ENCODE results near the gene SCGB1C1.
"Not testable (repeated sequence)": the region's sequence is repeated elsewhere in the genome, so short reads cannot be mapped to it uniquely, and the experiment has no call there.

The SCGB1C1 gene

GRCh38 chr11:192674-193128 lies at the start of gene SCGB1C1:
SCGB1C1 (plus strand) TSS chr11:193078; CDS start chr11:193100, 22 bp downstream.
- H3K27ac Mint-ChIP-seq; H3K4me1 Mint-ChIP-seq (ENCODE audit: low read depth); H3K9me3 Mint-ChIP-seq; intact Hi-C loops (cut with micrococcal nuclease); H3K36me3 Mint-ChIP-seq (ENCODE audit: low read depth); H3K4me3 Mint-ChIP-seq: not testable (repeated sequence)
- peaks cover 17% of the 10 kb centered on the region for H3K27me3 Mint-ChIP-seq

DNA sequence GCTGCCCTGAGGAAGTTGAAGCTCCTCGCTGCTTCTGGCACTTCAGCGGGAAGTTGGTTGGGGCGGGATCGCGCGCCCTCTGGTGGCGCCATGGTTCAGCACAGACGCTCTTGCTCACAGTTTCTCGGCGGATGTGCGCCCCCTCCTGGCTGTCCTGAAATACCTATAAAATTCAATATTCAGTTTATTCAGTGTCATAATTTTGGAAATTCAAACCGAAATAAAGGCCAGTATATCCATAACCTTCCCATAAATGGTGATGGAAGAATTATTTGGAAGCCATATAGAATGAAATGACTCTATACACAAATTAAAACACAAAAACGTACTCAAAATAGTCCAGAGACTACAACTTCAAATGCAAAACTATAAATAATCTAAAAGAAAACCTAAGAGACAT lies 12.6 kb upstream of the SCGB1C1 start:
- H3K4me1 Mint-ChIP-seq (ENCODE audit: low read depth); H3K27ac Mint-ChIP-seq; H3K27me3 Mint-ChIP-seq; H3K9me3 Mint-ChIP-seq; intact Hi-C loops (cut with micrococcal nuclease); H3K36me3 Mint-ChIP-seq (ENCODE audit: low read depth); H3K4me3 Mint-ChIP-seq: not testable (repeated sequence)

DNA sequence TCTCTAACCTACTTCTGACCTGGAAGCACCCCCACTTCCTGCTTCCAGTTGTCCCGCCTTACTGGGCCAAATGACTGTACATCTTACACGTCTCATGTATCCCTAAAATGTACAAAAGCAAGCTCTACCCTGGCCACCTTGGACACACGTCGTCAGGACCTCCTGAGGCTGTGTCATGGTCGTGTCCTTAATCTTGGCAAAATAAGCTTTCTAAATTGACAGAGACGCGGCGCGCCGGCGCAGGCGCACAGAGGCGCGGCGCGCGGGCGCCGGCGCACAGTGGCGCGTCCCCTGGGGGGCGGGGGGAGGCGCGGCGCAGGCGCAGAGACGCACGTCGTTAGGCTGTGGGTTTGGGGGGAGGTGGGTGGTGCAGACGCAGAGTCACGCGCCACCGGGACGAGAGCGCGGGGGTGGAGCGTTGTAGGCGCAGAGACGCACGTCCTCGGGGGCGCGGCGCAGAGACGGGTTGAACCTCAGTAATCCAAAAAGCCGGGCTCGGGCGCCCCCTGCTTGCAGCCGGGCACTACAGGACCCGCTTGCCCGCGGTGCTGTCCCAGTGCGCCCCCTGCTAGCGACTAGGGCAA lies 3.6 kb upstream of the SCGB1C1 start:
- H3K27ac Mint-ChIP-seq; H3K36me3 Mint-ChIP-seq (ENCODE audit: low read depth); intact Hi-C loops (cut with micrococcal nuclease); H3K9me3 Mint-ChIP-seq; H3K4me1 Mint-ChIP-seq (ENCODE audit: low read depth); H3K27me3 Mint-ChIP-seq; H3K4me3 Mint-ChIP-seq: not testable (repeated sequence)

DNA sequence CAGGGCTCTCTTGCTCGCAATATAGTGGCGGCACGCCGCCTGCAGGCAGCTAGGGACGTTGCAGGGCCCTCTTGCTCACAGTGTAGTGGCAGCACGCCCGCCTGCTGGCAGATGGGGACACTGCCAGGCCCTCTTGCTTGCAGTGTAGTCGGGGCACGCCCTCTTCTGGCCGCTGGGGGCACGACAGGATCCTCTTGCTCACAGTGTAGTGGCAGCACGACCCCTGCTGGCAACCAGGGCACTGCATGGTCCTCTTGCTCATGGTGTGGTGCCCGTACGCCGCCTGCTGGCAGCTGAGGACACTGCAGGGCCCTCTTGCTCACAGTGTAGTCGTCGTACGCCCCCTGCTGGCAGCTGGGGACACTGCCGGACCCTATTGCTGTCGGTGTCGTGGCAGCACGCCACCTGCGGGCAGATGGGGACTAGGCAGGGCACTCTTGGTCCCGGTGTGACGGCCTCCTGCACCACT lies 3.0 kb upstream of the SCGB1C1 start:
- peaks cover 11% of the 10 kb centered on the region for H3K27me3 Mint-ChIP-seq
- H3K27ac Mint-ChIP-seq; intact Hi-C loops (cut with micrococcal nuclease); H3K4me1 Mint-ChIP-seq (ENCODE audit: low read depth); H3K36me3 Mint-ChIP-seq (ENCODE audit: low read depth); H3K4me3 Mint-ChIP-seq; H3K9me3 Mint-ChIP-seq: not testable (repeated sequence)

- H3K27ac Mint-ChIP-seq; H3K4me1 Mint-ChIP-seq (ENCODE audit: low read depth); intact Hi-C loops (cut with micrococcal nuclease); H3K9me3 Mint-ChIP-seq; H3K36me3 Mint-ChIP-seq (ENCODE audit: low read depth); H3K4me3 Mint-ChIP-seq: not testable (repeated sequence)
- peaks cover 11% of the 10 kb centered on the region for H3K27me3 Mint-ChIP-seq
These were observed 2.3 kb upstream of the SCGB1C1 start for GRCh38 chr11:190546-190945.

DNA sequence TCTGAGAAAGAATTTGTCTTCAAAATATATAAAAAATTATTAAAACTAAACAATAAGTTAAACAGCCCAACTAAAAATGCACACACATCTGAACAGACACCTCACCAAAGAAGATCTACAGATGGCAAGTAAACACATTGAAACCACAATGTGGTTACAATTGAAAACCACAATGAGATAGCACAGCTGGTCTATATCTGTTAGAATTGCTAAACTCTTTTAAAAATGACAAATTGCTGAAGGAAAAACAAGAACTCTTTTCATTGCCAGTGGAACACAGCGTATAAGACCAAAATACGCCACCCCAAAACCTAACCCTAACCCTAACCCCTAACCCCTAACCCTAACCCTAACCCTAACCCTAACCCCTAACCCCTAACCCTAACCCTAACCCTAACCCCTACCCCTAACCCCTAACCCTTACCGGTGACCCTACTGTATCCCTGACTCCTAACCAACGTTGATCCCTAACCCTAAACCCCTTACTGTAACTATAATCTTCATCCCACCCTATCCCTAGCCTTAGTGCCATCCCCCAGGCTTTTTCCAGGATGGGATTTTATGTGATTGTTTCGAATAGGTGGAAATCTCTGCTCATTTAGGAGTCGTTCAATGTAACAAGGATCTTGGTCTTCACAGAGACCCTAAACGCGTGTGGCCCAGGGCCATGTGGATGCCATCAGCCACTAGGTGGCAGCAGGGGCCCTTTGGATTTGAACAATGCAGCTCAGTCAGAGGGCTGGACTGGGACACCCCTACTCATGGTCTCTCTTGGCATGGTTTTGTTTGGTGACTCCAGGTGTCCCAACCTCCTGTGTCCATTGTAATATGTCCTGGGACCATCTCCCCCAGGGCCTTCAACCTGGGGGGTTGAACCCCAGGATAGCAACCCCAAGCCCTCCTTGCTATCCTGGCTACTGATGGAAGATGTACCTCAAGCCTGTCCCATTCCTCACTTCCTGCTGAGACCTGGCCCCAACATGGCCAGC lies 1.1 kb upstream of the SCGB1C1 start:
- H3K4me3 Mint-ChIP-seq; H3K36me3 Mint-ChIP-seq (ENCODE audit: low read depth); H3K27ac Mint-ChIP-seq; H3K4me1 Mint-ChIP-seq (ENCODE audit: low read depth); H3K9me3 Mint-ChIP-seq; intact Hi-C loops (cut with micrococcal nuclease): not testable (repeated sequence)
- H3K27me3 Mint-ChIP-seq: peaks cover 14% of the 10 kb centered on the region

- H3K27ac Mint-ChIP-seq; intact Hi-C loops (cut with micrococcal nuclease); H3K4me3 Mint-ChIP-seq; H3K4me1 Mint-ChIP-seq (ENCODE audit: low read depth); H3K36me3 Mint-ChIP-seq (ENCODE audit: low read depth); H3K9me3 Mint-ChIP-seq: not testable (repeated sequence)
- peaks cover 22% of the 10 kb centered on the region for H3K27me3 Mint-ChIP-seq
These were observed 603 bp downstream of the SCGB1C1 start for GRCh38 chr11:193481-193880.

DNA sequence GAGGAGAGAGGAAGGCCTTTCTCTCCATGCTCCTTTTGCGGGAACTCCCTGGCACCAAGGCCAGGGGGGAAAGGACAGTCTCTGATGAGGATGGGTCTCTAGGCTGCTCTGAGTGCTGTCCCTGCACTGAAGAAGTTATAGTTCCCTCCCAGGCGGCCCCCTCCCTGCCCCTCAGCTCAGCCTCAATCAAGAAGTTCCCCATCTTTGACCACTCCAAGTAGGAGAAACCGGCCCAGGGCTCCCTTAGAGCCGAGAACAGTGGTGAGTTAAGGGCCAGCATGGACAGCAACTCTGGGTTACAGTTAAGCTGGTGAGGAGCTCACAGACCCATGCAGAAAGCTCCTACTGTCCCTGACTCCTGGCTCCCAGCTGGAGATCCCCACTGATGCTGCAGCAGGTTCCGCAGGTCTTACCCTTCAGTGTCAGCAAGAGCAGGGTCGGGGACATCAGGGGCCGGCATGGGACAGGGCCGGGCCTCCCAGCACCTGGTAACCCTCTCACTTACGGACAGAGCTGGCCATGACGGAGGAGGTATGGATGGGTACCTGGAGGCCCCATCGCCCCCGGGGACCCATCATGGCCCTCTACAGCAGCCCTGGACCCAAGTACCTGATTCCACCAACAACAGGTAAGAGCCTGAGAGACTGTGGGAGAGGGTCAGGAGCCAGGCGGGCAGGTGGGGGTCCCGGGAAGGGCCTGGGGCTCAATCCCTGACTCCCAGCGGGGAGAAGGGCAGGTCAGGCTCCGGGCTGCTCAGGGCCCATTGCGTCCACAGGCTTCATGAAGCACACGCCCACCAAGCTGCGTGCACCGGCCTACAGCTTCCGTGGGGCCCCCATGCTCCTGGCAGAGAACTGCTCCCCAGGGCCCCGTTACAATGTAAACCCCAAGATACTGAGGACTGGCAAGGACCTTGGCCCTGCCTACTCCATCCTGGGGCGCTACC lies 4.2 kb downstream of the SCGB1C1 start:
- peaks cover 13% of the 10 kb centered on the region for H3K4me1 Mint-ChIP-seq (ENCODE audit: low read depth)
- H3K4me3 Mint-ChIP-seq: no peak overlapping the region
- H3K27ac Mint-ChIP-seq: no peak overlapping the region
- peaks cover 15% of the 10 kb centered on the region for H3K36me3 Mint-ChIP-seq (ENCODE audit: low read depth)
- no peaks in the 10 kb centered on the region for H3K9me3 Mint-ChIP-seq
- intact Hi-C loops (cut with micrococcal nuclease): no loop called here
- peaks cover 21% of the 10 kb centered on the region for H3K27me3 Mint-ChIP-seq

DNA sequence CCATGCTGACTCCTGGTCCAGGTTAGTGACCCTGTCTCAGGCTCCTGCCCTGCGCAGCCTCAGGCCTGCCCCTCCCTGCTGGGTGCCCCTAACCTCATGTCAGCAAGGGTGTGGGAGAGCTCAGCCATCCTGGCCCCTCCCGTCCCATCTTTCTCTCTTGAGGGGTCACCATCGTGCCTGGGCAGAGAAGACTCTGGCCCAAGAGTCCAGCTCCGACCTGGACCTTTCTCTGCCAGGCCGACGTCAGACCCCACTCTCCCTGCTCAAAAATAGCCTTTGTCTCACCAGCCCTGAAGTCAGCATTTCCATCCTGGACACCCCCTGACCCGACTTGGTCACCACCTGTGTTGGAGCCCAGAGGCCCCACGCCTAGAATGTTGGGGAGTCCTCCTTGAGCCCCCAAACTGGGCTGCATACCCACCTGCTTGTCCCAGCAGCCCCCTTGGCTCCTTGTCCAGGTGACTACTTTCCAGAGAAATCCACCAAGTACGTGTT lies 4.9 kb downstream of the SCGB1C1 start:
- intact Hi-C loops (cut with micrococcal nuclease): no loop called here

GRCh38 chr11:198236-198806 lies 5.4 kb downstream of the SCGB1C1 start:
- Mint-ChIP-seq H3K27me3 (peaks cover 21% of the 10 kb centered on the region), H3K36me3 (ENCODE audit: low read depth) (peaks cover 21% of the 10 kb centered on the region), H3K4me1 (ENCODE audit: low read depth) (peaks cover 22% of the 10 kb centered on the region), H3K27ac (no peak overlapping the region), H3K4me3 (no peak overlapping the region), H3K9me3 (no peaks in the 10 kb centered on the region)
- intact Hi-C loops (cut with micrococcal nuclease): no loop called here

More for the DNA sequence above, 4.9 kb downstream of the SCGB1C1 start:
- no peaks in the 10 kb centered on the region for H3K9me3 Mint-ChIP-seq
- H3K27me3 Mint-ChIP-seq: peaks cover 21% of the 10 kb centered on the region
- no peak overlapping the region for H3K27ac Mint-ChIP-seq
- H3K4me3 Mint-ChIP-seq: no peak overlapping the region
- H3K4me1 Mint-ChIP-seq (ENCODE audit: low read depth): peaks cover 17% of the 10 kb centered on the region
- H3K36me3 Mint-ChIP-seq (ENCODE audit: low read depth): peaks cover 16% of the 10 kb centered on the region

DNA sequence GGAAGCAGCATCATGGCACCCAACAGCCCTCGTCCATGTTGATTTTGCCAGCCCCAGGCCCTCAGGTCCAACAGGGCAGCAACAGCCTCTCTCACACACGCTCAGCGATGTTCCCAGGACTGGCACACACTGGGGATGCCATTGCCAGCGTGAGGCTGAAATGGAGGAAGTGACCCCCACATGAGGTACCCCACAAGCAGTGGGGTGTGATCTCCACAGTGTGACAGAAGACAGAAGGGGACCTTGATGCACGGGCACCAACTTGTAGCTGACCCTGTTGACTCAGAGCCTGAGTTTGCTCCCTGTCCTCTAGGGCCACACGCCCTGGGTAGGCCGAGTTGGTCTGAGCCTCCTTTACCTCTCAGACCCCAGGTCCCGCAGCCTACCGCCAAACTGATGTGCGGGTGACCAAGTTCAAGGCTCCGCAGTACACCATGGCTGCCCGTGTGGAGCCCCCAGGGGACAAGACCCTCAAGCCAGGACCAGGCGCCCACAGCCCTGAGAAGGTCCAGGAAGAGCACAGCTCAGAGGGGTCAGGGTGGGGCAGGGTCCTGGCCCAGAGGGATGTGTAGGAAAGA lies 6.2 kb downstream of the SCGB1C1 start:
- H3K4me1 Mint-ChIP-seq (ENCODE audit: low read depth): peaks cover 30% of the 10 kb centered on the region
- no peak overlapping the region for H3K4me3 Mint-ChIP-seq
- no peaks in the 10 kb centered on the region for H3K9me3 Mint-ChIP-seq
- intact Hi-C loops (cut with micrococcal nuclease): no loop called here
- peaks cover 13% of the 10 kb centered on the region for H3K27me3 Mint-ChIP-seq
- no peak overlapping the region for H3K27ac Mint-ChIP-seq
- peaks cover 29% of the 10 kb centered on the region for H3K36me3 Mint-ChIP-seq (ENCODE audit: low read depth)

DNA sequence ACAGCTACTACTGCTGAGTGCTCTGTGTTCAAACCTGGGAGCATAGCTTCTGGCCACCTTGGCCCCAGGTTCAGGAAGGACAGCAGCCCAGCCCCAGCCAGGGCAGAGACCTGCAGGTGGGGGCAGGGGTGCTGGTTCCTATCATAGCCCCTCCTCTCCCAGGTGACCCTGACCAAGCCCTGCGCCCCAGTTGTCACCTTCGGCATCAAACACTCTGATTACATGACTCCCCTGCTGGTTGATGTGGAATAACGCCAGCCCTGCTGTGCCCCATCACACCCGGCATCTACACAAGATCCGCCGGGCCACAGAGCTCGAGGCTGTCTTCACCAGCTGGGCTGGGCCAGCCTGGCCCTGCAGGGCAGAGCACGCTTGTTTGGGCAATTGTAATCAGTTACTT lies 6.9 kb downstream of the SCGB1C1 start:
- peaks cover 37% of the 10 kb centered on the region for H3K4me1 Mint-ChIP-seq (ENCODE audit: low read depth)
- no peak overlapping the region for H3K4me3 Mint-ChIP-seq
- H3K27ac Mint-ChIP-seq: no peak overlapping the region
- peaks cover 36% of the 10 kb centered on the region for H3K36me3 Mint-ChIP-seq (ENCODE audit: low read depth)
- no peaks in the 10 kb centered on the region for H3K9me3 Mint-ChIP-seq
- intact Hi-C loops (cut with micrococcal nuclease): loop anchor here (5.0 to 10.0 kb wide), 2 partner anchors 158 to 305 kb away; partner anchors contain the start of gene RNH1
- H3K27me3 Mint-ChIP-seq: peaks cover 11% of the 10 kb centered on the region

Measured in dendritic cell treated with granulocyte-macrophage colony-stimulating factor and Interleukin-4, amounts not matched to agents 40 ng/mL and 50 ng/mL, for 4 days (primary cell).